Body of pancreas (tissue), 4 donors: ENCODE data around the gene CDA.

Experiments
- CTCF ChIP-seq, 7 experiments: fragments of 450-650 bp in 4 of 7; fragments of 200-600 bp in 3 of 7; sonication (generic) in 3 of 7; IDR thresholded peaks; one replicate each; pipeline ENCODE4 v1.5.1; 2016 to 2019; ENCODE audit warnings: antibody characterized with exemption in 7 of 7
- POLR2A ChIP-seq, 3 donors: fragments of 450-650 bp; IDR thresholded peaks; one replicate each; pipeline ENCODE4 v1.6.1; 2016; ENCODE audit warnings: antibody characterized with exemption in 3 of 3, mild to moderate bottlenecking in 2 of 3

GRCh38 chr1:20597650-20598049, 8.8 kb downstream of the CDA start:
- TF ChIP-seq POLR2A (IDR thresholded peaks at IDR 0.05) (no peak), CTCF (IDR thresholded peaks at IDR 0.05) (no peak)
